ENCODE results near the gene ARL9.
"Not testable (repeated sequence)": the region's sequence is repeated elsewhere in the genome, so short reads cannot be mapped to it uniquely, and the experiment has no call there.

The ARL9 gene, protein sequence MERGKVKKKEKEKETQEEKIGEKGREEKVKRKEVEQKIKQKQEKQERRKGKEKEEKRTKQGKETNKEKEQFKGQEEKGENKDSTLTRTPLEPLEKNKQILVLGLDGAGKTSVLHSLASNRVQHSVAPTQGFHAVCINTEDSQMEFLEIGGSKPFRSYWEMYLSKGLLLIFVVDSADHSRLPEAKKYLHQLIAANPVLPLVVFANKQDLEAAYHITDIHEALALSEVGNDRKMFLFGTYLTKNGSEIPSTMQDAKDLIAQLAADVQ

DNA sequence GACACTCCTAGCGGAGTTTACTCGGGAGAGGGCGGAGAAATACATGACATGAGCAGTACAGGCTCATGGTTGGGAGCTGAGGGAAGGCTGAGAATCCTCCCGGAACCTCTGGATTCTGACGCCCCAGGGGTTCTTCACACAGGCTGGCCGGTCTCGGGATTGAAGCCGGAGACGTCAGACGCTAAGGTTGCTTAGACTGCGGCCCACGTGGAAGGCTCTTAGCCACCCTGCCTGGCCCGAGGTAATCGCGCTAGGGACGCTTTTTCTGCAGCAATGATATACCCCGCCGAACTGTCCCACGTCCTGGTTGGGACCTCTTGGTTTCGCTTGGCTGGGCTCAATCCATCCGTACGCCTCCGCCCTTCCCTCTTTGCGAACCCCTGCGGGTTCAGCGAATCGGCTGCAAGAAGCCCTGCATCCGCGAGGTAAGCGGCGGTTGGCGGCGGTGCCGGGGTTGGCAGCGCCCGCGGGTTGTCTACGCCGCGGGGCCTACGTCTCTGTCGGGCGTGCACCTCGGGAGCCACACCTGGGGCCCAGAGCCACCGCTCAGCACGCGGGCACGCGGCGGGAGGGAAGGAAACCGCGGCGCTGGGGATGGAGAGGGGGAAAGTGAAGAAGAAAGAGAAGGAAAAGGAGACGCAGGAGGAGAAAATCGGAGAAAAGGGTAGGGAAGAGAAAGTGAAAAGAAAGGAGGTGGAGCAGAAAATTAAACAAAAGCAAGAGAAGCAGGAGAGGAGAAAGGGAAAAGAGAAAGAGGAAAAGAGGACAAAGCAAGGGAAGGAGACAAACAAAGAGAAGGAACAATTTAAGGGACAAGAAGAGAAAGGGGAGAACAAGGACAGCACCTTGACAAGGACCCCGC, at the start of gene ARL9:
Gene ARL9 (plus strand): TSS at position 523 of the 862 bp plus-strand sequence. CDS start 72 bp downstream, at position 595.
- ATAC-seq: peak; percentile 87
- H3K27ac Mint-ChIP-seq: peak within 1 kb of the TSS; percentile 63
- peak within 1 kb of the TSS; percentile 82 for H3K4me3 Mint-ChIP-seq
- no peaks in the 10 kb centered on the region for H3K9me3 Mint-ChIP-seq
- H3K36me3 Mint-ChIP-seq: peaks cover 42% of the 10 kb centered on the region
- H3K4me1 Mint-ChIP-seq: peaks cover 17% of the 10 kb centered on the region
- DNase-seq (ENCODE audit: low spot score in 2 of 2): peak; percentile 20 to 79

DNA sequence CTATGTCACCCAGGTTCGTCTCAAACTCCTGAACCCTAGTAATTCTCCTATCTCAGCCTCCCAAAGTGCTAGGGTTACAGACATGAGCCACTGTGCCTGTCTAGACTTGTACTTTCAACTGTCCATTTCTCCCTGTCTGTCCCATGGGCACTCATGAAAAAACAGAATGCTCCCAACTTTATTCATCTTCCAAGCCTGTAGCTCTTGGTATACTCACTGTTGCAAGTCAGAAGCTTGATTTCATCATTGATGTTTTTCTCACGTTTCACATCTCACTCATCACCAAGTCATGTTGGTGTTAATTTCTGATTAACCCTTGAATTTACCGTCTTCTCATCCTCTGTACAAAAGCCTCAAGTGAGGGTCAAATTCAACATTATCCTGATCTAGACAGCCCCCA, 45.5 kb upstream of the ARL9 start:
- Mint-ChIP-seq H3K4me1 (peaks cover 24% of the 10 kb centered on the region), H3K36me3 (peaks cover 95% of the 10 kb centered on the region), H3K9me3 (no peaks in the 10 kb centered on the region), H3K4me3 (no peak overlapping the region), H3K27ac (peak overlapping the region; percentile 69)
- no peak for DNase-seq (ENCODE audit: low spot score in 2 of 2)
- no peak for ATAC-seq

DNA sequence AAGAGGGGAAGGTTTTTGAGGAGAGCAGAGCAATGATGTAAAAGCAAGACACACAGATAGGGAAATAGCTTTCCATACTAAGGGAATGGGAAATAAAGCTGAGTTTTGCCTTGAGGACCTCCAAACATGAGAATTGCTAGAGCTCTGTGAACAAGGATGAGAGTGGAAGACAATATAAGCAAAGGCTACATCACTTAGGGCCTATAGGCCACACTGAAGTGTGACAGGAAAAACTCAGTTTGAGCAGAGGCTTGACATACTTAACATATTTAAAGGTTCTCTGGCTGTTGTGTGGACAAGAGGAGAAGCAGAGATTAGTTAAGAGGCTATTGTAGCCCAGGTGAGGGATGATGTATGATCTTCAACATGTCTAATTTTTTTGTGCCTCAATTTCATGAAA, 43.4 kb upstream of the ARL9 start:
- Mint-ChIP-seq H3K27ac (no peak overlapping the region), H3K36me3 (peaks cover 78% of the 10 kb centered on the region), H3K4me1 (peaks cover 37% of the 10 kb centered on the region), H3K9me3 (no peaks in the 10 kb centered on the region), H3K4me3 (no peak overlapping the region)
- ATAC-seq (no peak), DNase-seq (ENCODE audit: low spot score in 2 of 2) (no peak)

DNA sequence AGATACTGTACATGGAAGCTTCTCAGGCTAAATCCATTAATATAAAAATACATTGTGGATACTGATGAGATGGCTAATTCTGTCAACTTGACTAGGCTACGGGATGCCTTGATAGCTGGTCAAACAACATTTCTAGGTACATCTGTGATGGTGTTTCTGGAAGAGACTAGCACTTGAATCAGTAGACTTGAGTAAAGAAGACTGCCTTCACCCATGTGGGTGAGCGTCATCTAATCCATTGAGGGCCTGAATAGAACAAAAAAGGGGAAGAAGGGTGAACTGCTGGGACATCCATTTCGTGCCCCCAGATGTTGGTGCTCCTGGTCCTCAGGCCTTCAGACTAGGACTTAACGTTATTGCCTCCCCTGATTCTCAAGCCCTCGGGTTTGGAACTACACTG, 41.9 kb upstream of the ARL9 start:
- H3K4me1 Mint-ChIP-seq: peaks cover 47% of the 10 kb centered on the region
- ATAC-seq (no peak), DNase-seq (ENCODE audit: low spot score in 2 of 2) (no peak)
- no peak overlapping the region for H3K27ac Mint-ChIP-seq
- H3K9me3 Mint-ChIP-seq: no peaks in the 10 kb centered on the region
- no peak overlapping the region for H3K4me3 Mint-ChIP-seq
- H3K36me3 Mint-ChIP-seq: peaks cover 74% of the 10 kb centered on the region

DNA sequence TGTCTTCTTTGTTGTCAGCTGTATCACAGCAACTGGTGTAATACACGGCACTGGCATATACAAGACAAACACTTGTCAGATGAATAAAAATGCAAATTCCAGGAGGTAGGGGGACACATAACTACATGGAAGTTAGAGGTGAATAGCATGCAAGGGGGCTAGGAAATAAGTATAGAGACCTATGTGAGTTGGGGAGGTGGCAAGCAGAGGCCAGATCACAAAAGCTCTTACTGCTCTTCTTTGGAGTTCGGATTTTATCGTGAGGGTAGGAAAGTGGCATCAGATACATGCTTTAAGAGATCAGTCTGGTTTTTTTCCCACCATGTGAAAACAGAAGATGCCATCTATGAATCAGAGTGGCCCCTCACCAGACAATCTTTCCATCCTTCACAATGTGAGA, 41.0 kb upstream of the ARL9 start:
- no peaks in the 10 kb centered on the region for H3K9me3 Mint-ChIP-seq
- peaks cover 71% of the 10 kb centered on the region for H3K36me3 Mint-ChIP-seq
- no peak for DNase-seq (ENCODE audit: low spot score in 2 of 2)
- H3K4me1 Mint-ChIP-seq: peaks cover 56% of the 10 kb centered on the region
- H3K4me3 Mint-ChIP-seq: no peak overlapping the region
- no peak for ATAC-seq
- H3K27ac Mint-ChIP-seq: no peak overlapping the region

DNA sequence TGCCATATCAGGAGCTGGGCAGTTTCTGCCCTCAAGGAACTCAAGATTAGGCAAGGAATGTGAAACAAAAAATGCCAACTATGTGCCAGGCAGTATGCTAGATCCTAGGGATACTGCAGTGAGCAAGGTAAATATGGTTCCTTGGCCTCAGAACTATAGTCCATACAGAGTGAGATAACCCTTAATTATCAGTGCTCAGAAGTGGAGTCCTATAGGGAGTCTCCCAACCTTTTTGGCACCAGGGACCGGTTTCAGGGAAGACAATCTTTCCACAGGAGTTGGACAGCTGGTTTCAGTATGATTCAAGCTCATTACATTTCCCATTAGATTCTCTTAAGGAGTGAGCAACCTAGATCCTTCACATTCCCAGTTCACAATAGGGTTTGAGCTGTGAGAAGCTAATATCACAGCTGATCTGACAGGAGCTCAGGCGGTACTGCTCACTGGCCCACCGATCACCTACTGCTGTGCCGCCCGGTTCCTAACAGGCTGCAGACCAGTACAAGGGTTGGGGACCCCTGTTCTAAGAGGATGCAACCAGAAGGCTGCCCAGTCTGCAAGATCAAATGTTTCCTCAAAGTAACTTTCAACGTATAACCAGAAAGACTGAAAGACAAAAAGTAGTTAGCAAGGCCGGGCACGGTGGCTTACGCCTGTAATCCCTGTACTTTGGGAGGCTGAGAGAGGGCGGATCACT, 39.8 kb upstream of the ARL9 start:
- DNase-seq (ENCODE audit: low spot score in 2 of 2): no peak
- Mint-ChIP-seq H3K36me3 (peaks cover 71% of the 10 kb centered on the region), H3K9me3 (no peaks in the 10 kb centered on the region), H3K4me1 (peaks cover 55% of the 10 kb centered on the region), H3K4me3 (peak overlapping the region; percentile 99), H3K27ac (peak overlapping the region; percentile 99)
- no peak for ATAC-seq

DNA sequence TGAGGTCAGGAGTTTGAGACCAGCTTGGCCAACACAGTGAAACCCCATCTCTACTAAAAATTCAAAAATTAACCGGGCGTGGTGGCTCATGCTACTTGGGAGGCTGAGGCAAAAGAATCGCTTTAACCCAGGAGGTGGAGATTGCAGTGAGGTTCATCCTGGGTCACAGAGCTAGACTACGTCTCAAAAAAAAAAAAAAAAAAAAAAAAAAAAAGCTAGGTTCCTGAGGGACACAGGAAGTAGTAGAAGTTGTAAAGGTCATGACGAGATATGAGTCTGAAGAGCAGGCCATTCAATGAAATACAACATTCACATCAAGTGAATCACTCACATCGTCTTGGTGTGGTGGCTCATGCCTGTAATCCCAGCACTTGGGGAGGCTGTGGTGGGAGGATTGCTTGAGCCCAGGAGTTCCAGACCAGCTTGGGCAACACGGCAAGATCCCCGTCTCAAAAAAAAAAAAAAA, 39.3 kb upstream of the ARL9 start:
- DNase-seq (ENCODE audit: low spot score in 2 of 2); H3K9me3 Mint-ChIP-seq: not testable (repeated sequence)
- ATAC-seq: peak; percentile 67
- peak overlapping the region; percentile 99 for H3K27ac Mint-ChIP-seq
- peak overlapping the region; percentile 99 for H3K4me3 Mint-ChIP-seq
- peaks cover 55% of the 10 kb centered on the region for H3K4me1 Mint-ChIP-seq
- peaks cover 71% of the 10 kb centered on the region for H3K36me3 Mint-ChIP-seq

DNA sequence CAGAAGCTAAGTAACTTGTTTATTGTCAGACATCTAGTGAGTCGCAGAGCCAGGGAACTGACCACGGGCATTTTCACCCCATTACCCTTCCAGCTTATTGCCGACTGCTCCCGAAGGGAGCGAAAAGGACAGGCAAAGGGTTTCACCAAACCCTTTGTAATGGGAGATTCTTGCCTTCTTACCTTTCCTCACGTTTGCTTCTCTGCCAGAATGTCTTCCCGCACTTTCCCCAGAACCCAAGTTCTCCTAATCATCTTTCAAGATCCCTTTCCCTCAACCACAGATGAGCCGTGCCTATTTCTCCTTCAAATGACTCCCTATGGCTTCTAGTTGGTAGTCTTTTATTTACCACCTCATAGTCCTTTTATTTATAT, 38.7 kb upstream of the ARL9 start:
- ATAC-seq (no peak), DNase-seq (ENCODE audit: low spot score in 2 of 2) (no peak)
- Mint-ChIP-seq H3K27ac (peak overlapping the region; percentile 99), H3K36me3 (peaks cover 71% of the 10 kb centered on the region), H3K4me3 (peak overlapping the region; percentile 99), H3K4me1 (peaks cover 53% of the 10 kb centered on the region), H3K9me3 (no peaks in the 10 kb centered on the region)

DNA sequence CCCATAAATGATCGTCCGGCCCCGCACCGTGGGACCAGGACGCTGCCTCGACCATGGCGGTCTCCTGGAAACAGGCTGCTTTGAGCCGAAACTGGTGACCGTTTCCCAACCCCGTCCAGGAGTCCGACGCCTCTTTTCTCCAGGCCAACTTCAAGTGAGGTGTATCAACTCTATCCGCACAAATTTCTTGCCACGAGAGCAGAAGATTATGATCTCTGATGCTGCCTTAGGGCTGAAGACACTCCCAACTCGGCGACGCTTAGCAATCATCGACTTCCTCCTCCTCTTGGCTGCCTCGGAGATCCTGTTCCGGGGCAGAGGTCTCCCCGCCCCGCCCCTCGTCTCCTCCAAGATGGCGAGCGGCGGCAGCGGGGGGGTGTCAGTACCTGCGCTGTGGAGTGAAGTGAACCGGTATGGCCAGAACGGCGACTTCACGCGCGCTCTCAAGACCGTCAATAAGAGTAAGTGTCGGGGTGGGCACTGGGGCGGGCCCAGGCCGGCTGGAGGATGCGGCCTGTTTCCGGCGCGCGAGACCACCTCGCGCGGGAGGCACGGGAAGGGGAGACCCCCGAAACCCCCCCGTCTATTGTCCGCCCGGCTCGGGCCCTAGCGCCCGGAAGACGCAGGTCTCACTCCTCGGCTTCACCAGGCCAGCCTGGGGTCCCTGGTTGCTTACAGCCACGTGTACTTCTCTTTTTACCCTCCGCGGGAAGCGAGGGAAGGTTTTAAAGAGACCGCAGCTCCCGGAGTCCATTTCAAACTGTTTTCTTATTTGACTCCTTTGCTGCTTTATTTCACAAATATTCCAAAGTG, 38.1 kb upstream of the ARL9 start, which contains the start of gene SRP72:
Gene SRP72 (plus strand): TSS at position 334 of the 813 bp plus-strand sequence. CDS start 19 bp downstream, at position 353.
- H3K4me1 Mint-ChIP-seq: peaks cover 49% of the 10 kb centered on the region
- no peaks in the 10 kb centered on the region for H3K9me3 Mint-ChIP-seq
- H3K36me3 Mint-ChIP-seq: peaks cover 71% of the 10 kb centered on the region

DNA sequence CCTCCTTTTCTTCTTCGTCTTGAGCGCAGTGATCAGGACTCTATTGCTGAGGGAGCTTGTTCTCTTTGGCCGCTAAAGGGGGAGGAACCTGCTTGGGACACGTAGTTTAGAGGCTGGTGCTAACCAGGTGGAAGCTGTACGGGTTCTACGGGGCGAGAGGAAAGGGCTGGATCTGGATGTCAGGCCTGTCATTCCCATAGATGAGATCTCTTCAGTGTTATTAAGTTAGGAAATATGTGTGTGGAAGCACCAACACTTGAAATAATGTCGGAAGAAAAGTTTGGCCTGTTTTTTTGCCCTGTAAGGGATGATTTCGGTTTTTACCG, 37.5 kb upstream of the ARL9 start:
- no peaks in the 10 kb centered on the region for H3K9me3 Mint-ChIP-seq
- DNase-seq (ENCODE audit: low spot score in 2 of 2) (peak; percentile 9 to 62), ATAC-seq (peak; percentile 68)
- peak overlapping the region; percentile 99 for H3K4me3 Mint-ChIP-seq
- H3K4me1 Mint-ChIP-seq: peaks cover 49% of the 10 kb centered on the region
- H3K36me3 Mint-ChIP-seq: peaks cover 71% of the 10 kb centered on the region
- peak overlapping the region; percentile 99 for H3K27ac Mint-ChIP-seq

More for the DNA sequence above, 38.1 kb upstream of the ARL9 start, which contains the start of gene SRP72:
- H3K27ac Mint-ChIP-seq: peak within 1 kb of the TSS; percentile 99
- H3K4me3 Mint-ChIP-seq: peak within 1 kb of the TSS; percentile 99
- peak; percentile 97 for ATAC-seq
- DNase-seq (ENCODE audit: low spot score in 2 of 2): peak; percentile 72 to 88

DNA sequence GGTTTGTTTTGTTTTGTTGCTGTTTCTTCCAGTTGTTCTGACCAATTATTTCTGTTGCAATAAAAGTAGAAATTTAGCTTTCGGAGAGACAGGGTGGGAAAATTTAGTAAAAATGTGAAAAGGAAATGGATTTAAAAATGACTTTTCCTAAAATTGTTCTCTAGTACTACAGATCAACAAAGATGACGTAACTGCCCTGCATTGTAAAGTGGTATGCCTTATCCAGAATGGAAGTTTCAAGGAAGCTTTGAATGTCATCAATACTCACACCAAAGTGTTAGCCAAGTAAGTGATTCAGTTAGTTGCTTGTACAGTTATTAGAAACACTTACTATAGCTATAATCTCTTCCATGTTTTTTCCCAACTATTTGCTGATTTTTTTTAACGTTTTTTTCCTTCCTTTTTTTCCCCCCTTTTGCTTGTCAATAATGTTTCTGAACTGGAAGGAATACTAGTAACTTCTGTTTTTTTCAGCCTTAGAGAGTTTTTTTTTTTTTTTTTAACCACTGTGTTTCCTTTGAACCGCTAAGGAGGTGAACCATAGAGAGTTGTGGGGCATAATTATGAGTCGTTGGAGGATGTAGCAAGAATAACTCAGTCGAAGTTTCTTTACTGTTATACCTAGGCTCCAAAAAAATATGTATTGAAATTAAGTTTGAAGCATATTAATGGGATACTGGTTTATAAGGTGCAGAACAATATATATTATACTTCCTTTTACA, 35.9 kb upstream of the ARL9 start:
- no peaks in the 10 kb centered on the region for H3K9me3 Mint-ChIP-seq
- peaks cover 44% of the 10 kb centered on the region for H3K4me1 Mint-ChIP-seq
- ATAC-seq (no peak), DNase-seq (ENCODE audit: low spot score in 2 of 2) (no peak)
- H3K27ac Mint-ChIP-seq: peak overlapping the region; percentile 14
- peaks cover 74% of the 10 kb centered on the region for H3K36me3 Mint-ChIP-seq
- peak overlapping the region; percentile 99 for H3K4me3 Mint-ChIP-seq

DNA sequence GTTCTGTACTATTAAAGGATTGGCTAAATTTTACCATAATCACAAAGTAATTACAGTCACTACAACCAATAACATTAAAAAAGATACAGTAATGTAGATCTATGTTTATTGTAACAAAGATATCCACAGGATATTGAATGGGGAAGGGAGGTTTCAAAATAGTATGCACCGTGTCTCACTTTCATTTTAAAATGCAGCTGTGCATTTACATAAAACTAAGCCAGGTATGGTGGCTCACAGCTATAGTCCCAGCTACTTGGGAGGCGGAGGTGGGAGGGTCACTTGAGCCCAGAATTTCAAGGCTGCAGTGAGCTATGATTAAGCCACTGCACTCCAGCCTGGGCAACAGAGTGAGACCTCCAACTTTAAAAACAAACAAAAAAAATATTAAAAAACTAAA, 29.7 kb upstream of the ARL9 start:
- H3K4me3 Mint-ChIP-seq: no peak overlapping the region
- H3K27ac Mint-ChIP-seq: no peak overlapping the region
- no peaks in the 10 kb centered on the region for H3K9me3 Mint-ChIP-seq
- no peak for DNase-seq (ENCODE audit: low spot score in 2 of 2)
- ATAC-seq: no peak
- no peaks in the 10 kb centered on the region for H3K4me1 Mint-ChIP-seq
- peaks cover 100% of the 10 kb centered on the region for H3K36me3 Mint-ChIP-seq

DNA sequence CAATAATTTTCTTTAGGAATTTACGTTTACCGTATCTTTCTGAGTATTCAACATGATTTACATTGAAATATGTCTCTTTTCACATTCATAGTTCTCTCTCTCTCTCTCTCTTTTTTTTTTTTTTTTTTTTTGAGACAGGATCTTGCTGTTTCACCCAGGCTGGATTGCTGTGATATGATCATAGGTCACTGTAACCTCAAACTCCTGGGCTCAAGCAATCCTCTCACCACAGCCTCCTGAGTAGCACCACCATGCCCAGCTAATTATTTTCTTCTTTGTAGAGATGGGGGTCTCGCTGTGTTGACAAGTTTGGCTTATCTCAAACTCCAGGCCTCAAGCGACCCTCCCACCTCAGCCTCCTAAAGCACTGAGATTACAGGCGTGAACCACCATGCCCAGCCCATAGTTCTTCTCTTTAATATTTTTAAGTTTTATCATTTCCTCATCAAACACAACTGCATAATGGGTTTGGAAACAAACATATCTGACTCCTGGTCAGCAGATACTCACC, 28.3 kb upstream of the ARL9 start:
- H3K36me3 Mint-ChIP-seq: peaks cover 100% of the 10 kb centered on the region

DNA sequence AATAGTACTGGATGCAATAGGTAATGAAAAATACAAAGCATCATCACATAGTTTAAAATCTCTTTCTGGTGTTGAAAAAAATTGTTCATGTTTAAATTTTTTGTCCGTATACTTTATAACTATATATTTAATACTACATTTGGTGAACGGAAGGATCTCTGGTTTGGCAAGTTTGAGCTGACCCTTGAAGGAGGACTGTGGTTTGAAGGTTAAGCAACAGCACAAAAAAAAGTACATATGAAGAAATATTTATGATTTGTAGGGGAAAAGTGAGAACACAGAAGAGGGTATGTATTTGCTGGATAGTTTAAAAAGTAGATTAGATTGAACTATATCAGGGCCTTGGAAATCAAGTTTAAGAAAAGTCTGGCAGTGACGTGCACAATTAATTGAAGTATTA, 24.9 kb upstream of the ARL9 start:
- H3K36me3 Mint-ChIP-seq: peaks cover 100% of the 10 kb centered on the region

More for the DNA sequence above, 28.3 kb upstream of the ARL9 start:
- no peak overlapping the region for H3K4me3 Mint-ChIP-seq
- no peak for ATAC-seq
- no peak overlapping the region for H3K27ac Mint-ChIP-seq
- H3K9me3 Mint-ChIP-seq: no peaks in the 10 kb centered on the region
- no peak for DNase-seq (ENCODE audit: low spot score in 2 of 2)
- no peaks in the 10 kb centered on the region for H3K4me1 Mint-ChIP-seq

More for the DNA sequence above, 24.9 kb upstream of the ARL9 start:
- ATAC-seq (no peak), DNase-seq (ENCODE audit: low spot score in 2 of 2) (no peak)
- H3K9me3 Mint-ChIP-seq: no peaks in the 10 kb centered on the region
- H3K4me1 Mint-ChIP-seq: no peaks in the 10 kb centered on the region
- no peak overlapping the region for H3K27ac Mint-ChIP-seq
- H3K4me3 Mint-ChIP-seq: no peak overlapping the region

Measured in stimulated activated effector memory CD8-positive, alpha-beta T cell treated with anti-CD3 and anti-CD28 coated beads, Interleukin-12 subunit alpha, Interleukin-12 subunit beta, amount 100 ng/mL, for 72 hours (primary cell).